SK-N-SH (cell line): ENCODE measurements around the gene DNAH11. TPM values are rescaled to one million over a fixed set of nuclear protein-coding genes. Genes with fewer than 3 reads are reported as not detected.

ENCODE experiments used
- CTCF ChIA-PET: fragments of 300-600, 350-600 bp; formaldehyde crosslinking; extraction: SDS; loops from one replicate; lab custom pipeline; 2021; lab: Yijun Ruan, JAX
- POLR2A ChIA-PET: fragments of 350-600 bp; sonication (Branson Sonifier 250); formaldehyde crosslinking; extraction: SDS; loops from one replicate; lab custom pipeline; 2020; ENCODE audit warnings: antibody characterized with exemption, inconsistent platforms; lab: Yijun Ruan, JAX
- DNase-seq: peaks from one replicate; pipeline ENCODE4 v3.0.0; 2012
- H2AFZ ChIP-seq: fragments of 200-600 bp; sonication (generic); 2 replicates; pipeline ENCODE4 v1.8.1; 2016; ENCODE audit warnings: antibody characterized with exemption, mild to moderate bottlenecking, low read depth
- H3F3A ChIP-seq: fragments of 200-600 bp; sonication (generic); replicated peaks from 2 replicates; pipeline ENCODE3; 2016; ENCODE audit warnings: antibody characterized with exemption, mild to moderate bottlenecking; ENCODE audit not compliant: insufficient read depth
- H3K27ac ChIP-seq, 2 experiments: fragments of 200-500 bp in 1 of 2; fragments of 200-600 bp in 1 of 2; sonication (Bioruptor generic) in 1 of 2; sonication (generic), shearing (Covaris generic) in 1 of 2; 2 replicates each; pipeline versions ENCODE4 v1.5.1 to v1.6.1; 2014 to 2016; ENCODE audit warnings: low read depth in 2 of 2, inconsistent platforms in 1 of 2, low read length in 1 of 2, mild to moderate bottlenecking in 1 of 2, mixed read lengths in 1 of 2
- H3K27me3 ChIP-seq: fragments of 200-600 bp; sonication (generic), shearing (Covaris generic); 2 replicates; pipeline ENCODE4 v1.6.1; 2016; ENCODE audit warnings: mixed run types; ENCODE audit not compliant: insufficient read depth
- H3K36me3 ChIP-seq, 2 experiments: fragments of 200-500 bp in 1 of 2; fragments of 200-600 bp in 1 of 2; sonication (Bioruptor generic) in 1 of 2; sonication (generic) in 1 of 2; replicated peaks in 1 of 2; 2 replicates each; pipeline versions ENCODE3 to v1.5.1; 2014 to 2016; ENCODE audit warnings: low read length in 1 of 2, mild to moderate bottlenecking in 1 of 2; ENCODE audit not compliant: insufficient read depth in 2 of 2, control insufficient read depth in 1 of 2
- H3K4me1 ChIP-seq, 2 experiments: fragments of 200-500 bp in 1 of 2; fragments of 200-600 bp in 1 of 2; sonication (Bioruptor generic) in 1 of 2; sonication (generic), shearing (Covaris generic) in 1 of 2; 2 replicates each; pipeline versions ENCODE4 v1.5.1 to v1.6.1; 2014 to 2016; ENCODE audit warnings: low read depth in 1 of 2, low read length in 1 of 2, mixed run types in 1 of 2; ENCODE audit not compliant: insufficient read depth in 2 of 2, control insufficient read depth in 1 of 2
- H3K4me2 ChIP-seq: fragments of 200-600 bp; sonication (generic), shearing (Covaris generic); 2 replicates; pipeline ENCODE4 v1.6.1; 2017; ENCODE audit warnings: mixed run types
- H3K4me3 ChIP-seq, 2 experiments: fragments of 200-500 bp in 1 of 2; fragments of 200-600 bp in 1 of 2; sonication (Bioruptor generic) in 1 of 2; sonication (generic), shearing (Covaris generic) in 1 of 2; 2 replicates each; pipeline versions ENCODE4 v1.5.1 to v1.8.1; 2014 to 2016; ENCODE audit warnings: low read depth in 2 of 2, inconsistent platforms in 1 of 2, low read length in 1 of 2, mild to moderate bottlenecking in 1 of 2, mixed read lengths in 1 of 2, moderate library complexity in 1 of 2
- H3K79me2 ChIP-seq: fragments of 200-600 bp; sonication (generic); 2 replicates; pipeline ENCODE4 v1.8.1; 2017; ENCODE audit warnings: mild to moderate bottlenecking; ENCODE audit not compliant: insufficient read depth
- H3K9ac ChIP-seq: fragments of 200-600 bp; sonication (generic); 2 replicates; pipeline ENCODE4 v1.6.1; 2017; ENCODE audit warnings: mixed run types
- H3K9me2 ChIP-seq: fragments of 200-600 bp; sonication (generic); 2 replicates; pipeline ENCODE4 v1.6.1; 2017; ENCODE audit warnings: mixed run types
- H3K9me3 ChIP-seq: fragments of 200-600 bp; sonication (generic); 2 replicates; pipeline ENCODE4 v1.6.1; 2017; ENCODE audit warnings: mixed run types, mild to moderate bottlenecking, moderate library complexity
- H4K20me1 ChIP-seq: fragments of 200-600 bp; sonication (generic); 2 replicates; pipeline ENCODE4 v1.6.1; 2017; ENCODE audit warnings: mild to moderate bottlenecking, mixed run types; ENCODE audit not compliant: insufficient read depth
- CHD2 ChIP-seq: fragments of 150-350 bp; IDR thresholded peaks from 2 replicates; pipeline ENCODE4 v1.6.1; 2018; ENCODE audit warnings: low read length; ENCODE audit not compliant: partially characterized antibody
- EZH2phosphoT487 ChIP-seq: fragments of 200-600 bp; sonication (generic); IDR thresholded peaks from 2 replicates; pipeline ENCODE4 v1.6.1; 2017; ENCODE audit warnings: low read depth, mixed run types, mild to moderate bottlenecking, antibody characterized with exemption, moderate library complexity, borderline replicate concordance
- FOSL2 ChIP-seq: IDR thresholded peaks from 2 replicates; pipeline ENCODE4 v1.4.0; 2012; ENCODE audit warnings: low read depth, mild to moderate bottlenecking, moderate library complexity, borderline replicate concordance
- FOXJ3 ChIP-seq: sonication (generic); formaldehyde crosslinking; IDR thresholded peaks from 2 replicates; pipeline ENCODE4 v1.5.1; 2020; ENCODE audit warnings: mild to moderate bottlenecking, missing genetic modification reagents
- FOXM1 ChIP-seq: IDR thresholded peaks from 2 replicates; pipeline ENCODE4 v1.4.0; 2012; ENCODE audit warnings: low read depth, mild to moderate bottlenecking
- GABPA ChIP-seq: IDR thresholded peaks from 2 replicates; pipeline ENCODE4 v1.4.0; 2012; ENCODE audit warnings: low read depth, mild to moderate bottlenecking
- MAX ChIP-seq: IDR thresholded peaks from 2 replicates; pipeline ENCODE4 v1.4.0; 2012; ENCODE audit warnings: low read depth
- MEF2A ChIP-seq: IDR thresholded peaks from 2 replicates; pipeline ENCODE4 v1.4.0; 2012; ENCODE audit warnings: low read depth, borderline replicate concordance
- MXI1 ChIP-seq: IDR thresholded peaks from 2 replicates; pipeline ENCODE4 v1.6.1; 2012; ENCODE audit warnings: mild to moderate bottlenecking, low read depth, low read length, improper control_type of control experiment
- NFIC ChIP-seq: IDR thresholded peaks from 2 replicates; pipeline ENCODE4 v1.4.0; 2012; ENCODE audit warnings: borderline replicate concordance
- NRF1 ChIP-seq: IDR thresholded peaks from 2 replicates; pipeline ENCODE4 v1.6.1; 2012; ENCODE audit warnings: low read depth, mild to moderate bottlenecking, low read length
- PBX3 ChIP-seq: IDR thresholded peaks from 2 replicates; pipeline ENCODE4; 2012
- POLR2AphosphoS5 ChIP-seq: IDR thresholded peaks from 2 replicates; pipeline ENCODE4 v1.6.1; 2012; ENCODE audit warnings: low read depth, low read length
- RCOR1 ChIP-seq: fragments of 150-350 bp; IDR thresholded peaks from 2 replicates; pipeline ENCODE4 v1.6.1; 2017; ENCODE audit warnings: antibody characterized with exemption, low read length
- RFX5 ChIP-seq: IDR thresholded peaks from 2 replicates; pipeline ENCODE4 v1.6.1; 2012; ENCODE audit warnings: mild to moderate bottlenecking, improper control_type of control experiment, low read length
- SMC3 ChIP-seq: IDR thresholded peaks from 2 replicates; pipeline ENCODE4 v1.6.1; 2012; ENCODE audit warnings: low read depth, low read length, improper control_type of control experiment
- TEAD4 ChIP-seq: IDR thresholded peaks from 2 replicates; pipeline ENCODE4 v1.4.0; 2012; ENCODE audit warnings: mild to moderate bottlenecking, borderline replicate concordance; ENCODE audit not compliant: insufficient read depth
- ZBTB33 ChIP-seq: IDR thresholded peaks from 2 replicates; pipeline ENCODE4 v1.4.0; 2012; ENCODE audit warnings: low read depth, borderline replicate concordance
- WGBS: methylation state at CpG from one replicate; pipeline ENCODE4 v1.1.6; 2017; ENCODE audit warnings: low lambda C conversion rate; 5-methylcytosine and 5-hydroxymethylcytosine counted together
- polyA plus RNA-seq, 3 experiments: library from polyadenylated mRNA; depleted of rRNA; stranded (reverse); fragments of >200 nt; gene quantifications; 2 replicates each; pipeline ENCODE4 v1.2.3, GENCODE V29; 2012
- TF ChIP-seq, protein P1 (sequence below): fragments of 200-600 bp; sonication (generic); IDR thresholded peaks from 2 replicates; pipeline ENCODE4 v1.6.1; 2017; ENCODE audit warnings: antibody characterized with exemption, mild to moderate bottlenecking, moderate library complexity
- TF ChIP-seq, protein P2 (sequence below): fragments of 150-350 bp; IDR thresholded peaks from 2 replicates; pipeline ENCODE4 v1.6.1; 2017; ENCODE audit warnings: antibody characterized with exemption, low read length, low read depth, borderline replicate concordance

The DNAH11 gene
- polyA plus RNA-seq, 1 of the 3 experiments (the other 2 are of a cell fraction): 0.77 TPM

DNA sequence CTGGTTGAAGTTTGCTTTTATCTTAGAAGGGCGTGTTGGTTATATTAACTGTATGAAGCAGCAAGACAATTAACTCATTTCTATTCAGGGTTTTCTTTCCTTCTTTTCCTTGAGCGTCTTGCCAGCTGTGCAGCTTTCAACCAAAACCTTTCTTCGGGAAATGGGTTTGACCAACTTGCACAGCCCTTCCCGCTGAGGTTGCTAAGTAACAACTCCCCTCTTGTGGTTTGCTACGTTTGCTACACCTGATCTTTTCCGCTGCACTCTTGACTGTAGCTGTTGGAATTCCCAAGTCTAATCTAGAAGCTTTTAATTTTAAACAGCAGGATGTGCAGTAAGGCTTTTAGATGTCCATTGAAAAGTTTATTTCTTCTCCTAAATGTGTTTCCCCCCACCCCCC is 286.0 kb downstream of the DNAH11 start:
- CTCF ChIA-PET: interaction anchor here (1.6 to 2.1 kb wide), 2 partner anchors 10 to 254 kb away, joined by 3 to 6 read pairs; no protein-coding TSS in a partner anchor

More for the DNA sequence above, 286.0 kb downstream of the DNAH11 start:
- Histone ChIP-seq H3K36me3 (no peaks in the 10 kb centered on the region), H3K9me2 (no peaks in the 10 kb centered on the region), H3K4me2 (no peak overlapping the region), H3K4me3 (no peak overlapping the region), H4K20me1 (no peaks in the 10 kb centered on the region), H3F3A (no peaks in the 10 kb centered on the region), H3K27ac (no peak overlapping the region), H2AFZ (no peak overlapping the region), H3K79me2 (no peaks in the 10 kb centered on the region), H3K9ac (no peak overlapping the region), H3K9me3 (no peaks in the 10 kb centered on the region), H3K27me3 (peaks cover 15% of the 10 kb centered on the region; the same call in 1 of the 2 replicates), H3K4me1 (no peaks in the 10 kb centered on the region)
- POLR2A ChIA-PET: no interaction called here
- no peak for DNase-seq
- WGBS: 3% methylated on average over 6 of the region's 6 CpGs
- TF ChIP-seq, protein P1, sequence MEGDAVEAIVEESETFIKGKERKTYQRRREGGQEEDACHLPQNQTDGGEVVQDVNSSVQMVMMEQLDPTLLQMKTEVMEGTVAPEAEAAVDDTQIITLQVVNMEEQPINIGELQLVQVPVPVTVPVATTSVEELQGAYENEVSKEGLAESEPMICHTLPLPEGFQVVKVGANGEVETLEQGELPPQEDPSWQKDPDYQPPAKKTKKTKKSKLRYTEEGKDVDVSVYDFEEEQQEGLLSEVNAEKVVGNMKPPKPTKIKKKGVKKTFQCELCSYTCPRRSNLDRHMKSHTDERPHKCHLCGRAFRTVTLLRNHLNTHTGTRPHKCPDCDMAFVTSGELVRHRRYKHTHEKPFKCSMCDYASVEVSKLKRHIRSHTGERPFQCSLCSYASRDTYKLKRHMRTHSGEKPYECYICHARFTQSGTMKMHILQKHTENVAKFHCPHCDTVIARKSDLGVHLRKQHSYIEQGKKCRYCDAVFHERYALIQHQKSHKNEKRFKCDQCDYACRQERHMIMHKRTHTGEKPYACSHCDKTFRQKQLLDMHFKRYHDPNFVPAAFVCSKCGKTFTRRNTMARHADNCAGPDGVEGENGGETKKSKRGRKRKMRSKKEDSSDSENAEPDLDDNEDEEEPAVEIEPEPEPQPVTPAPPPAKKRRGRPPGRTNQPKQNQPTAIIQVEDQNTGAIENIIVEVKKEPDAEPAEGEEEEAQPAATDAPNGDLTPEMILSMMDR: no peak
- TF ChIP-seq MEF2A (no peak), EZH2phosphoT487 (no peak), POLR2AphosphoS5 (no peak), CHD2 (no peak), GABPA (no peak), TEAD4 (no peak), RFX5 (no peak), MXI1 (no peak), RCOR1 (no peak), FOSL2 (no peak), MAX (no peak), FOXJ3 (CRISPR knock-in tag) (no peak), FOXM1 (no peak), ZBTB33 (no peak), SMC3 (no peak), PBX3 (no peak), NFIC (no peak), NRF1 (no peak)
- TF ChIP-seq, protein P2, sequence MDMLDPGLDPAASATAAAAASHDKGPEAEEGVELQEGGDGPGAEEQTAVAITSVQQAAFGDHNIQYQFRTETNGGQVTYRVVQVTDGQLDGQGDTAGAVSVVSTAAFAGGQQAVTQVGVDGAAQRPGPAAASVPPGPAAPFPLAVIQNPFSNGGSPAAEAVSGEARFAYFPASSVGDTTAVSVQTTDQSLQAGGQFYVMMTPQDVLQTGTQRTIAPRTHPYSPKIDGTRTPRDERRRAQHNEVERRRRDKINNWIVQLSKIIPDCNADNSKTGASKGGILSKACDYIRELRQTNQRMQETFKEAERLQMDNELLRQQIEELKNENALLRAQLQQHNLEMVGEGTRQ: no peak
